HepG2 (cell line): Measurements from ENCODE around the gene OR4D9. TPM values are rescaled to one million over a fixed set of nuclear protein-coding genes. Genes with fewer than 3 reads are reported as not detected.
"Not testable (repeated sequence)": the region's sequence is repeated elsewhere in the genome, so short reads cannot be mapped to it uniquely, and the experiment has no call there.

Source experiments
- ATAC-seq: fragments of 200-7000 bp; cut with Tn5 transposase; 3 replicates; pipeline ENCODE4 v1.9.1; 2020; ENCODE audit warnings: mild to moderate bottlenecking, moderate library complexity
- BruUV-seq: library from RNA; stranded (reverse); fragments of 400-500 nt; replicated peaks from 2 replicates; lab custom pipeline; 2021; lab: Mats Ljungman, UMichigan
- CTCF ChIA-PET: fragments of 300-600 bp; formaldehyde crosslinking; extraction: SDS; loops from one replicate; lab custom pipeline; 2021; ENCODE audit warnings: low total read pairs, inconsistent platforms, low intra/inter-chr PET ratio; lab: Yijun Ruan, JAX
- POLR2A ChIA-PET: fragments of 350-600 bp; sonication (Branson Sonifier 250); formaldehyde crosslinking; loops from one replicate; lab custom pipeline; 2020; ENCODE audit warnings: antibody characterized with exemption, inconsistent platforms; lab: Yijun Ruan, JAX
- DNase-seq: peaks from one replicate; pipeline ENCODE4 v3.0.0-alpha.2; 2015; ENCODE audit warnings: low spot score
- FAIRE-seq: peaks from 3 replicates; lab custom pipeline; 2011; peaks lifted over from hg19 to GRCh38; lab: Jason Lieb, UNC
- H2AFZ ChIP-seq: one replicate; pipeline ENCODE4 v1.6.1; 2011; ENCODE audit warnings: low read length, inconsistent platforms
- H3K27ac ChIP-seq: fragments of 300-600 bp; 3 replicates; pipeline ENCODE4 v1.8.0; 2011; ENCODE audit warnings: mixed run types, mild to moderate bottlenecking, mixed read lengths, low read length, inconsistent platforms; ENCODE audit not compliant: insufficient read depth; ENCODE audit errors: extremely low read length
- H3K27me3 ChIP-seq, 2 experiments: fragments of 200-600 bp in 1 of 2; 2 replicates in 1 of 2; 3 replicates in 1 of 2; pipeline versions ENCODE4 v1.6.0 to v1.8.0; 2011; ENCODE audit warnings: low read length in 2 of 2, mild to moderate bottlenecking in 2 of 2, moderate library complexity in 2 of 2, inconsistent platforms in 1 of 2; ENCODE audit not compliant: insufficient read depth in 2 of 2, control insufficient read depth in 1 of 2
- H3K36me3 ChIP-seq, 2 experiments: fragments of 200-600 bp in 1 of 2; replicated peaks in 1 of 2; 2 replicates in 1 of 2; 3 replicates in 1 of 2; pipeline versions ENCODE4 v1.5.1 to v1.8.0; 2011; ENCODE audit warnings: low read length in 2 of 2, inconsistent platforms in 1 of 2; ENCODE audit not compliant: insufficient read depth in 2 of 2, control insufficient read depth in 1 of 2
- H3K4me1 ChIP-seq: 2 replicates; pipeline ENCODE4 v1.5.1; 2012; ENCODE audit warnings: low read length, inconsistent platforms; ENCODE audit not compliant: insufficient read depth
- H3K4me2 ChIP-seq: 2 replicates; pipeline ENCODE4 v1.6.0; 2011; ENCODE audit warnings: low read depth, low read length, inconsistent platforms
- H3K4me3 ChIP-seq, 3 experiments: fragments of 200-600 bp in 1 of 3; sonication (generic), shearing (Covaris generic) in 1 of 3; replicated peaks in 1 of 3; 2 replicates each; pipeline ENCODE4 v1.5.1; 2011 to 2016; ENCODE audit warnings: low read length in 3 of 3, inconsistent platforms in 2 of 3, low read depth in 2 of 3, mild to moderate bottlenecking in 2 of 3, control low read depth in 1 of 3, mixed read lengths in 1 of 3; ENCODE audit not compliant: insufficient read depth in 1 of 3
- H3K79me2 ChIP-seq: one replicate; pipeline ENCODE4 v1.6.1; 2011; ENCODE audit warnings: low read length, inconsistent platforms; ENCODE audit not compliant: insufficient read depth
- H3K9ac ChIP-seq: 2 replicates; pipeline ENCODE4 v1.6.0; 2011; ENCODE audit warnings: mild to moderate bottlenecking, low read depth, low read length, inconsistent platforms; ENCODE audit not compliant: insufficient read depth
- H3K9me3 ChIP-seq: 2 replicates; pipeline ENCODE4 v1.5.1; 2012; ENCODE audit warnings: mild to moderate bottlenecking, low read length
- H4K20me1 ChIP-seq: 2 replicates; pipeline ENCODE4 v1.6.0; 2011; ENCODE audit warnings: inconsistent platforms, mild to moderate bottlenecking, low read length, moderate library complexity; ENCODE audit not compliant: insufficient read depth
- JUN ChIP-seq: sonication (generic); formaldehyde crosslinking; IDR thresholded peaks from 2 replicates; pipeline ENCODE4 v1.4.0; 2020; ENCODE audit warnings: mild to moderate bottlenecking, missing genetic modification reagents
- KMT2B ChIP-seq: IDR thresholded peaks from 2 replicates; pipeline ENCODE4 v1.6.1; 2016; ENCODE audit warnings: missing genetic modification reagents, missing compliant biosample characterization
- WGBS: methylation state at CpG from one replicate; pipeline ENCODE4 v1.1.6; 2017; ENCODE audit warnings: low lambda C conversion rate; 5-methylcytosine and 5-hydroxymethylcytosine counted together
- in situ Hi-C: cut with HindIII; loops from 2 replicates; pipeline ENCODE4 v1.10.0; 2017; ENCODE audit warnings: low pct_unique_long_range_greater_than_20kb; ENCODE audit not compliant: extremely low pct_ligation_motif_present
- intact Hi-C: fragments of 100-400 bp; cut with micrococcal nuclease; formaldehyde crosslinking; loops from one replicate; pipeline ENCODE4 v1.10.0; 2022; ENCODE audit not compliant: unreplicated experiment
- polyA plus RNA-seq, 8 experiments: library from polyadenylated mRNA; depleted of rRNA in 3 of 8; stranded (reverse) in 7 of 8; unstranded in 1 of 8; fragments of >200 nt; fragmentation: Illumina TruSeq in 4 of 8; extraction: Trizol in 4 of 8; gene quantifications; 2 replicates each; pipeline versions ENCODE4 v1.2.1 to v1.2.3, GENCODE V29; 2011 to 2016; ENCODE audit warnings: low read depth in 4 of 8, missing spikeins in 1 of 8, mixed read lengths in 1 of 8; ENCODE audit not compliant: insufficient read depth in 1 of 8
- total RNA-seq, 5 experiments: library from RNA; depleted of rRNA; stranded (reverse); fragments of >200 nt; fragmentation: Illumina TruSeq; extraction: Trizol; gene quantifications; 2 replicates each; pipeline ENCODE4 v1.2.3, GENCODE V29; 2016; ENCODE audit warnings: low read depth in 1 of 5

Gene OR4D9
- total and polyA plus RNA-seq, 2 of the 13 experiments (the other 11 are each of a cell fraction or from before 2014, with no cell fraction given), result not detected

- BruUV-seq, result no TSS peak
- H3K4me2 ChIP-seq, result no peak overlapping the region
- no peaks in the 10 kb centered on the region for H3K36me3 ChIP-seq
- in situ Hi-C loops (no loop called here), intact Hi-C loops (no loop called here)
- no peaks in the 10 kb centered on the region; a peak in 1 of 5 replicates for H3K27me3 ChIP-seq
- ChIA-PET CTCF (no interaction called here), POLR2A (no interaction called here)
- no peaks in the 10 kb centered on the region for H3K79me2 ChIP-seq
- DNase-seq (no peak), FAIRE-seq (no peak), ATAC-seq (no peak)
- TF ChIP-seq KMT2B (CRISPR knock-in tag) (no peak), JUN (CRISPR knock-in tag) (no peak)
- 5% methylated on average over 3 of the region's 3 CpGs for WGBS
- H3K9me3 ChIP-seq, result no peaks in the 10 kb centered on the region
- H3K9ac ChIP-seq, result no peak overlapping the region
- no peak overlapping the region for H2AFZ ChIP-seq
- H4K20me1 ChIP-seq, result no peaks in the 10 kb centered on the region
- peaks cover 5% of the 10 kb centered on the region; the same call in 1 of the 2 replicates for H3K4me1 ChIP-seq
- no peak overlapping the region for H3K4me3 ChIP-seq
- no peak overlapping the region for H3K27ac ChIP-seq
Observed at GRCh38 chr11:59542142-59542810, 30.9 kb downstream of the OR4D9 start.

- H3K27ac ChIP-seq, CTCF ChIA-PET, H3K9me3 ChIP-seq, FAIRE-seq, H3K9ac ChIP-seq, H3K36me3 ChIP-seq, H3K79me2 ChIP-seq, DNase-seq, ATAC-seq, H3K4me2 ChIP-seq, H3K27me3 ChIP-seq, H3K4me1 ChIP-seq, in situ Hi-C loops, BruUV-seq, POLR2A ChIA-PET, intact Hi-C loops, H3K4me3 ChIP-seq, H4K20me1 ChIP-seq, H2AFZ ChIP-seq: not testable (repeated sequence)
- WGBS, result no CpG with 5 or more reads among the region's 3 CpGs
Observed at GRCh38 chr11:59543713-59544112, 32.4 kb downstream of the OR4D9 start.
